AG09309 (cell line): Measurements from ENCODE around the gene CFAP43.

Experiments
- DNase-seq: peaks from one replicate; pipeline ENCODE4 v3.0.0-alpha.2; 2010; ENCODE audit warnings: low read depth
- H3K4me3 ChIP-seq: 2 replicates; pipeline ENCODE4 v1.5.1; 2011; ENCODE audit warnings: mild to moderate bottlenecking, low read depth, low read length, moderate library complexity; ENCODE audit not compliant: control insufficient read depth
- TF ChIP-seq, protein P1 (sequence below): IDR thresholded peaks from 2 replicates; pipeline ENCODE4 v1.5.1; 2011; ENCODE audit warnings: mild to moderate bottlenecking, low read depth, low read length, inconsistent platforms; ENCODE audit not compliant: insufficient read depth, control insufficient read depth; ENCODE audit errors: missing control alignments

CFAP43 gene

GRCh38 chr10:104099941-104100340 lies 132.2 kb downstream of the CFAP43 start:
- H3K4me3 ChIP-seq: no peak overlapping the region
- TF ChIP-seq, protein P1, sequence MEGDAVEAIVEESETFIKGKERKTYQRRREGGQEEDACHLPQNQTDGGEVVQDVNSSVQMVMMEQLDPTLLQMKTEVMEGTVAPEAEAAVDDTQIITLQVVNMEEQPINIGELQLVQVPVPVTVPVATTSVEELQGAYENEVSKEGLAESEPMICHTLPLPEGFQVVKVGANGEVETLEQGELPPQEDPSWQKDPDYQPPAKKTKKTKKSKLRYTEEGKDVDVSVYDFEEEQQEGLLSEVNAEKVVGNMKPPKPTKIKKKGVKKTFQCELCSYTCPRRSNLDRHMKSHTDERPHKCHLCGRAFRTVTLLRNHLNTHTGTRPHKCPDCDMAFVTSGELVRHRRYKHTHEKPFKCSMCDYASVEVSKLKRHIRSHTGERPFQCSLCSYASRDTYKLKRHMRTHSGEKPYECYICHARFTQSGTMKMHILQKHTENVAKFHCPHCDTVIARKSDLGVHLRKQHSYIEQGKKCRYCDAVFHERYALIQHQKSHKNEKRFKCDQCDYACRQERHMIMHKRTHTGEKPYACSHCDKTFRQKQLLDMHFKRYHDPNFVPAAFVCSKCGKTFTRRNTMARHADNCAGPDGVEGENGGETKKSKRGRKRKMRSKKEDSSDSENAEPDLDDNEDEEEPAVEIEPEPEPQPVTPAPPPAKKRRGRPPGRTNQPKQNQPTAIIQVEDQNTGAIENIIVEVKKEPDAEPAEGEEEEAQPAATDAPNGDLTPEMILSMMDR: no peak
- DNase-seq: no peak

DNA sequence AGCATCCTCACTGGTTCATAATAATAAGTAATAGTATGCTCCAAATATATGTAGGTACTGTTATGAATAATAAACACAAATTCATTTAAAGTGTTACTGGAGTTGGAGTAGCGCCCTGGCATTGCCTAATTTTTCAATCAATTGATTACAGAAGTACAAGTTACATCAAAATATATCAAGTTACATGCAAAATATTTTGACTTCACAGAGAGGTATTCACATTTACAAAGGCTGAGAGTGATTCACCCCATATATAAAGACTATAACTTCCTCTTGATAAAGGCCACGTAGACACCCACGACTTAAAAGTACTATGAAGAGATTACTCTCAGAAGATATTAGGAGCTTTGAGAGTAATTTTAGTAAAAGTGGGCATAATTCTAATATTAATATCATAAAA lies 132.9 kb downstream of the CFAP43 start:
- DNase-seq: no peak
- TF ChIP-seq, protein P1: no peak
- no peak overlapping the region for H3K4me3 ChIP-seq

- no peak for DNase-seq
- TF ChIP-seq, protein P1: no peak
- no peak overlapping the region for H3K4me3 ChIP-seq
These were observed 133.7 kb downstream of the CFAP43 start for GRCh38 chr10:104098358-104098925.

- TF ChIP-seq, protein P1: no peak
- no peak for DNase-seq
- H3K4me3 ChIP-seq: no peak overlapping the region
These were observed 135.5 kb downstream of the CFAP43 start for GRCh38 chr10:104096692-104097091.

DNA sequence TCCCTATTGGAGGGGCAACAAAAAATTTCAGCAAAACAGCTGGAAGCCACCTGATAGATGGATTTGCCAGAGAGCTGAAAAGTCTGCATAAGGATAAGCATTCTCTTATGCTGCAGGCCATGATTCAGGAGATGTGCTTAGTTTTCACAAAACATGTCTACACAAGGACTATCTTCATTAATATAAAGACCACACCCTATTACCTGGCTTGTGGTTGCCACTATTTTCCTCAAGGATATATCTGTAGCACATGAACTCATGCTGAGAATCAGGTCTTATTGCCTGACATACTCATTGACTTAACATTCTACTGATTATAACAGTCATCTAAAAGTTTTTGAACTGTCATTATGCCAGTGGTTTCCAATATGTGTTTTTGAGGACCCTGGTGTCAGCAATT lies 139.4 kb downstream of the CFAP43 start:
- no peak for DNase-seq
- H3K4me3 ChIP-seq: no peak overlapping the region
- TF ChIP-seq, protein P1: no peak

DNA sequence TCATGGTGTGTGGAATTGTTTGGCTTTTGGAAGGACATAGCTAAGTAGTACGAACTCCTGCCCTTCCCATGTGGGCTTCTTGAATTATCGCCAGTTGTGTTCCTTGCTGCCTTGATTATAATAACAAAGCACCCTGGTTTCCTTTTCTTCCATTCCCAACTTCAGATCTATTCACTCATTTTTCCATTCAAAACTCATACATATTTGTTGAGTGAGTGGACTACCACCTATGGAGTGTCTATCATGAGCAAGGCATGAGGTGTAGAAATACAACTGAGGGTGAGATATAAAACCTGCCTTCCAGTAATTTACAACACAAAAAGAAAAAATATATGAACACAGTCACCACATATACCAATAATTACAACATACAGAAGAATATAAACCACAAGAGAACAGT lies 141.6 kb downstream of the CFAP43 start:
- TF ChIP-seq, protein P1: no peak
- DNase-seq: no peak
- no peak overlapping the region for H3K4me3 ChIP-seq

GRCh38 chr10:104089621-104090020 lies 142.5 kb downstream of the CFAP43 start:
- DNase-seq: no peak
- no peak overlapping the region for H3K4me3 ChIP-seq
- TF ChIP-seq, protein P1: no peak
